ENCODE data around the gene CKMT2.

Gene CKMT2

GRCh38 chr5:81233080-81233634, at the start of gene CKMT2:
TSS of gene CKMT2 (plus strand) at chr5:81233322. CDS start at chr5:81251133, 17,811 bp downstream.
- peak; percentile 68 for DNase-seq (ENCODE audit: low read depth)

GRCh38 chr5:81183811-81184748, 49.0 kb upstream of the CKMT2 start:
- DNase-seq (ENCODE audit: low read depth), result no peak

GRCh38 chr5:81184749-81185110, 48.4 kb upstream of the CKMT2 start:
- no peak for DNase-seq (ENCODE audit: low read depth)

- no peak for DNase-seq (ENCODE audit: low read depth)
These were observed 45.2 kb upstream of the CKMT2 start for GRCh38 chr5:81187885-81188284.

- no peak for DNase-seq (ENCODE audit: low read depth)
These were observed 44.2 kb upstream of the CKMT2 start for GRCh38 chr5:81188962-81189361.

- no peak for DNase-seq (ENCODE audit: low read depth)
These were observed 43.1 kb upstream of the CKMT2 start for GRCh38 chr5:81189875-81190498.

- no peak for DNase-seq (ENCODE audit: low read depth)
These were observed 41.3 kb upstream of the CKMT2 start for GRCh38 chr5:81191726-81192372.

GRCh38 chr5:81192373-81192750, 40.8 kb upstream of the CKMT2 start:
- no peak for DNase-seq (ENCODE audit: low read depth)

GRCh38 chr5:81194633-81195334, 38.3 kb upstream of the CKMT2 start:
- peak; percentile 82 for DNase-seq (ENCODE audit: low read depth)

GRCh38 chr5:81195335-81195929, 37.7 kb upstream of the CKMT2 start:
- peak; percentile 26 for DNase-seq (ENCODE audit: low read depth)

GRCh38 chr5:81202655-81203054, 30.5 kb upstream of the CKMT2 start:
- DNase-seq (ENCODE audit: low read depth), result no peak

GRCh38 chr5:81203729-81204128, 29.4 kb upstream of the CKMT2 start:
- no peak for DNase-seq (ENCODE audit: low read depth)

GRCh38 chr5:81204205-81204604, 28.9 kb upstream of the CKMT2 start:
- DNase-seq (ENCODE audit: low read depth), result peak; percentile 68

GRCh38 chr5:81205058-81205457, 28.1 kb upstream of the CKMT2 start:
- no peak for DNase-seq (ENCODE audit: low read depth)

- peak; percentile 24 for DNase-seq (ENCODE audit: low read depth)
These were observed 26.1 kb upstream of the CKMT2 start for GRCh38 chr5:81207009-81207408.

- DNase-seq (ENCODE audit: low read depth), result no peak
These were observed 24.2 kb upstream of the CKMT2 start for GRCh38 chr5:81208904-81209303.

GRCh38 chr5:81209386-81209785, 23.7 kb upstream of the CKMT2 start:
- DNase-seq (ENCODE audit: low read depth), result no peak

GRCh38 chr5:81209869-81210493, 23.1 kb upstream of the CKMT2 start:
- DNase-seq (ENCODE audit: low read depth), result no peak

- no peak for DNase-seq (ENCODE audit: low read depth)
These were observed 20.8 kb upstream of the CKMT2 start for GRCh38 chr5:81212211-81212751.

GRCh38 chr5:81213070-81213469, 20.1 kb upstream of the CKMT2 start:
- no peak for DNase-seq (ENCODE audit: low read depth)

- no peak for DNase-seq (ENCODE audit: low read depth)
These were observed 18.3 kb upstream of the CKMT2 start for GRCh38 chr5:81214848-81215247.
